H9 (cell line): ENCODE data around the gene ARHGEF7. TPM values are rescaled to one million over a fixed set of nuclear protein-coding genes. Genes with fewer than 3 reads are reported as not detected.

Experiments used
- DNase-seq: peaks from one replicate; pipeline ENCODE4 v3.0.0-alpha.2; 2017
- H2AFZ ChIP-seq: one replicate; pipeline ENCODE4 v1.6.1; 2013; ENCODE audit warnings: mild to moderate bottlenecking, low read length, control low read depth, moderate library complexity
- H2AK5ac ChIP-seq: 2 replicates; pipeline ENCODE4 v1.6.1; 2013; ENCODE audit warnings: low read length, control low read depth, mixed read lengths; ENCODE audit not compliant: insufficient read length
- H2BK120ac ChIP-seq: one replicate; pipeline ENCODE4 v1.6.1; 2013; ENCODE audit warnings: low read depth, mild to moderate bottlenecking, low read length, control low read depth, inconsistent platforms; ENCODE audit not compliant: poor library complexity, severe bottlenecking
- H2BK12ac ChIP-seq: 2 replicates; pipeline ENCODE4 v1.6.1; 2013; ENCODE audit warnings: low read length, control low read depth, mixed read lengths, low read depth; ENCODE audit not compliant: insufficient read length
- H2BK15ac ChIP-seq: 2 replicates; pipeline ENCODE4 v1.6.1; 2013; ENCODE audit warnings: low read depth, low read length, control low read depth
- H2BK20ac ChIP-seq: one replicate; pipeline ENCODE4 v1.6.1; 2013; ENCODE audit warnings: low read depth, mild to moderate bottlenecking, low read length, control low read depth, inconsistent platforms; ENCODE audit not compliant: poor library complexity, severe bottlenecking
- H2BK5ac ChIP-seq: 2 replicates; pipeline ENCODE4 v1.6.1; 2013; ENCODE audit warnings: low read length, control low read depth, mixed read lengths; ENCODE audit not compliant: insufficient read length
- H3K14ac ChIP-seq: 2 replicates; pipeline ENCODE4 v1.6.1; 2013; ENCODE audit warnings: low read length, control low read depth; ENCODE audit not compliant: insufficient read depth
- H3K18ac ChIP-seq: 2 replicates; pipeline ENCODE4 v1.6.1; 2013; ENCODE audit warnings: low read depth, mild to moderate bottlenecking, mixed read lengths, low read length, control low read depth; ENCODE audit not compliant: insufficient read length
- H3K23ac ChIP-seq: 2 replicates; pipeline ENCODE4 v1.6.1; 2013; ENCODE audit warnings: low read length, control low read depth, mixed read lengths, low read depth; ENCODE audit not compliant: insufficient read length
- H3K23me2 ChIP-seq: 2 replicates; pipeline ENCODE4 v1.6.1; 2013; ENCODE audit warnings: low read depth, mild to moderate bottlenecking, mixed read lengths, low read length, control low read depth; ENCODE audit not compliant: insufficient read length, poor library complexity, severe bottlenecking
- H3K27ac ChIP-seq: 2 replicates; pipeline ENCODE4 v1.5.1; 2013; ENCODE audit warnings: low read length, control low read depth, mixed read lengths, low read depth; ENCODE audit not compliant: insufficient read length
- H3K27me3 ChIP-seq: 2 replicates; pipeline ENCODE4 v1.6.1; 2013; ENCODE audit warnings: low read length, control low read depth, inconsistent platforms; ENCODE audit not compliant: insufficient read depth
- H3K4ac ChIP-seq: 2 replicates; pipeline ENCODE4 v1.6.1; 2013; ENCODE audit warnings: low read depth, mild to moderate bottlenecking, control low read depth, inconsistent platforms, low read length, moderate library complexity
- H3K4me1 ChIP-seq: 2 replicates; pipeline ENCODE4 v1.6.1; 2013; ENCODE audit warnings: low read length, control low read depth, inconsistent platforms; ENCODE audit not compliant: insufficient read depth
- H3K4me2 ChIP-seq: 2 replicates; pipeline ENCODE4 v1.6.1; 2013; ENCODE audit warnings: low read length, control low read depth, mixed read lengths; ENCODE audit not compliant: insufficient read length, insufficient read depth
- H3K56ac ChIP-seq: 2 replicates; pipeline ENCODE4 v1.6.1; 2013; ENCODE audit warnings: low read depth, mild to moderate bottlenecking, mixed read lengths, low read length, control low read depth; ENCODE audit not compliant: insufficient read length
- H3K79me1 ChIP-seq: 2 replicates; pipeline ENCODE4 v1.6.1; 2013; ENCODE audit warnings: low read depth, mild to moderate bottlenecking, moderate library complexity, low read length, control low read depth, inconsistent platforms; ENCODE audit not compliant: insufficient read depth, poor library complexity, severe bottlenecking
- H3K79me2 ChIP-seq: 2 replicates; pipeline ENCODE4 v1.6.1; 2013; ENCODE audit warnings: low read length, control low read depth, inconsistent platforms; ENCODE audit not compliant: insufficient read depth
- H3K9ac ChIP-seq: 2 replicates; pipeline ENCODE4 v1.6.1; 2013; ENCODE audit warnings: low read length, control low read depth, mixed read lengths; ENCODE audit not compliant: insufficient read length; ENCODE audit errors: extremely low read depth
- H3K9me3 ChIP-seq: one replicate; pipeline ENCODE4 v1.6.1; 2013; ENCODE audit warnings: low read depth, low read length, inconsistent platforms; ENCODE audit not compliant: control insufficient read depth
- H3T11ph ChIP-seq: one replicate; pipeline ENCODE4 v1.6.1; 2013; ENCODE audit warnings: mild to moderate bottlenecking, low read length, control low read depth, inconsistent platforms
- H4K20me1 ChIP-seq: one replicate; pipeline ENCODE4 v1.6.1; 2013; ENCODE audit not compliant: control insufficient read depth, insufficient read length, insufficient read depth
- H4K5ac ChIP-seq: 2 replicates; pipeline ENCODE4 v1.6.1; 2013; ENCODE audit warnings: low read depth, mild to moderate bottlenecking, mixed read lengths, low read length, control low read depth; ENCODE audit not compliant: insufficient read length
- H4K8ac ChIP-seq: replicated peaks from 2 replicates; pipeline ENCODE4 v1.6.1; 2013; ENCODE audit warnings: low read length, control low read depth, mixed read lengths, low read depth; ENCODE audit not compliant: insufficient read length
- H4K91ac ChIP-seq: 2 replicates; pipeline ENCODE4 v1.6.1; 2013; ENCODE audit warnings: low read depth, mild to moderate bottlenecking, moderate library complexity, mixed read lengths, low read length, control low read depth; ENCODE audit not compliant: insufficient read length
- H3K27ac Mint-ChIP-seq, 3 experiments: 2 replicates in 2 of 3; 3 replicates in 1 of 3; pipeline ENCODE4 v1.8.0; 2020 to 2021; ENCODE audit warnings: mixed read lengths in 3 of 3, mild to moderate bottlenecking in 1 of 3, moderate library complexity in 1 of 3
- H3K27me3 Mint-ChIP-seq: 2 replicates; pipeline ENCODE4 v1.8.0; 2021; ENCODE audit warnings: low read depth, mild to moderate bottlenecking, moderate library complexity, mixed read lengths
- H3K36me3 Mint-ChIP-seq, 3 experiments: 2 replicates in 2 of 3; 3 replicates in 1 of 3; pipeline ENCODE4 v1.8.0; 2020 to 2021; ENCODE audit warnings: low read depth in 3 of 3, mixed read lengths in 3 of 3; ENCODE audit not compliant: insufficient read depth in 1 of 3
- H3K4me1 Mint-ChIP-seq, 2 experiments: 2 replicates each; pipeline ENCODE4 v1.8.0; 2020; ENCODE audit warnings: mixed read lengths in 2 of 2
- H3K4me3 Mint-ChIP-seq, 2 experiments: 2 replicates in 1 of 2; 3 replicates in 1 of 2; pipeline ENCODE4 v1.8.0; 2020 to 2021; ENCODE audit warnings: mild to moderate bottlenecking in 2 of 2, mixed read lengths in 2 of 2, moderate library complexity in 1 of 2
- H3K9me3 Mint-ChIP-seq, 2 experiments: 2 replicates in 1 of 2; 3 replicates in 1 of 2; pipeline ENCODE4 v1.8.0; 2020; ENCODE audit warnings: mild to moderate bottlenecking in 2 of 2, mixed read lengths in 2 of 2, moderate library complexity in 1 of 2
- CTCF ChIP-seq: fragments of 200-600 bp; sonication (generic); conservative IDR thresholded peaks from 3 replicates; pipeline ENCODE4 v1.8.0; 2021; ENCODE audit warnings: antibody characterized with exemption, mild to moderate bottlenecking
- WGBS: extraction: QIAGEN DNeasy Blood & Tissue Kit; methylation state at CpG from one replicate; pipeline ENCODE4 v1.1.7; 2013; ENCODE audit warnings: missing lambda C conversion rate, low lambda C conversion rate, mixed read lengths; ENCODE audit not compliant: insufficient read length; ENCODE audit errors: extremely low coverage; 5-methylcytosine and 5-hydroxymethylcytosine counted together
- total RNA-seq: library from RNA; stranded (reverse); gene quantifications from 2 replicates; pipeline ENCODE4 v1.2.1, GENCODE V29; 2021

ARHGEF7 gene
- total RNA-seq, 1 experiment from 2014 or later, result 51.9 TPM

DNA sequence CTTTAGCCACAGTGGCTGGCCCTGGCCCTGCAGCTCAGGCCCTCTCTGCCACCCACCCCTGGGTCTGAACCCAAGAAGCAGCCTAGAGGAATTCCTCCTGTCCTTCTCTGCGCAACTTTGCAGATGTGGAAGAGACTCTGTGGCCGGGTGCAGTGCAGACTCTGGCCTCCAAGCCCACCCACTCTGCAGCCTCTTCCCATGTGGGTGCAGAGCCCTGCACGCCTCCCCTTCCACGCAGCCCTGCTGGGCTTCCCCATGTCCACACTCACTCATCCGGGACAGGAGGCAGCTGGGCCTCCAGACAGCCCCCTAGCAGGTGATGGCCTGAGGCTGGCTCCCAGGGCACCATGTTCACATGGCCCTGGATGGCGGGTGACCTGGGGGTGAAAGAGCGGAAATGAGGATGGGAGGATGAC, 207.8 kb downstream of the ARHGEF7 start:
- no peak overlapping the region for H2BK120ac ChIP-seq
- no peak overlapping the region for H3K9ac ChIP-seq
- H4K8ac ChIP-seq, result no peak overlapping the region
- H2AFZ ChIP-seq, result no peak overlapping the region
- no CpG with 5 or more reads among the region's 7 CpGs for WGBS
- no peak overlapping the region for H2BK20ac ChIP-seq
- H2BK15ac ChIP-seq, result no peak overlapping the region
- no peak overlapping the region for H3K56ac ChIP-seq
- no peak overlapping the region for H4K91ac ChIP-seq
- H3K9me3 ChIP-seq, result no peaks in the 10 kb centered on the region
- no peak overlapping the region for H3K23ac ChIP-seq
- H3K18ac ChIP-seq, result no peak overlapping the region
- H3K14ac ChIP-seq, result no peak overlapping the region
- Mint-ChIP-seq H3K4me3 (no peak overlapping the region), H3K27me3 (no peaks in the 10 kb centered on the region), H3K36me3 (no peaks in the 10 kb centered on the region; a peak in 1 of 7 replicates), H3K27ac (peak overlapping the region in 1 of 3 experiments; percentile 55; a peak in 1 of 7 replicates), H3K4me1 (peaks cover 5 to 7% of the 10 kb centered on the region in 2 experiments; a peak in 2 of 4 replicates), H3K9me3 (no peaks in the 10 kb centered on the region; a peak in 1 of 5 replicates)
- no peak overlapping the region for H3T11ph ChIP-seq
- H2BK12ac ChIP-seq, result no peak overlapping the region
- H2BK5ac ChIP-seq, result no peak overlapping the region
- H3K4me1 ChIP-seq, result no peaks in the 10 kb centered on the region
- H3K4ac ChIP-seq, result no peak overlapping the region
- no peak for TF ChIP-seq CTCF
- H2AK5ac ChIP-seq, result no peak overlapping the region
- H3K23me2 ChIP-seq, result no peaks in the 10 kb centered on the region
- H3K27ac ChIP-seq, result no peak overlapping the region
- H4K5ac ChIP-seq, result no peak overlapping the region
- no peaks in the 10 kb centered on the region for H3K27me3 ChIP-seq
- H3K79me1 ChIP-seq, result no peaks in the 10 kb centered on the region
- H3K4me2 ChIP-seq, result no peak overlapping the region
- DNase-seq, result peak; percentile 15
- H3K79me2 ChIP-seq, result no peaks in the 10 kb centered on the region
- H4K20me1 ChIP-seq, result no peaks in the 10 kb centered on the region
